Measurements from ENCODE around the gene RCAN3. TPM values are rescaled to one million over a fixed set of nuclear protein-coding genes. Genes with fewer than 3 reads are reported as not detected.

The RCAN3 gene
- total and polyA plus RNA-seq, 2 of the 4 experiments (the other 2 are of a cell fraction) = 4.0 to 5.9 TPM

DNA sequence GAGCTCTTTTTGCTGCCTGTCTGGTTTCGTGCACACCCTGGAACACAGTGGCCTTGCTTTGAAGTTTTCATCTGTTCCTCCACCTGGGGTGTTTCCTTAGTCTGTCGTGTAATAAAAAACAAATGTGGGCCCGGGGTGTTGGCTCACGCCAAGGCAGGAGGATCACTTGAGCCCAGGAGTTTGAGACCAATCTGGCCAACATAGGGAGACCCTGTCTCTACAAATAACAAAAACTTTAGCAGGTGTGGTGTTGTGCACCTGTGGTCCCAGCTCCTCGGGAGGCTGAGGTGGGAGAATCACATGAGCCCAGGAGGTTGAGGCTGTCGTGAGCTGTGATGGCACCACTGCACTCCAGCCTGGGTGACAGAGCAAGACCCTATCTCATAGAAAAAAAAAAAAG lies 57.7 kb downstream of the RCAN3 start:
- Histone ChIP-seq H3K9me3 (ENCODE audit: control insufficient read depth, insufficient read depth, low read length) (no peaks in the 10 kb centered on the region), H2AK9ac (replicated peaks; ENCODE audit: low read depth, low read length, poor library complexity) (no peak overlapping the region), H3K4me2 (ENCODE audit: low read depth, low read length) (no peak overlapping the region), H2BK120ac (ENCODE audit: low read depth, low read length) (no peak overlapping the region), H2AK5ac (ENCODE audit: low read depth, low read length) (no peak overlapping the region), H3K4ac (ENCODE audit: low read depth, low read length) (no peak overlapping the region), H3K27me3 (ENCODE audit: control insufficient read depth, insufficient read depth, low read length) (peaks cover 30% of the 10 kb centered on the region), H3K36me3 (ENCODE audit: control insufficient read depth, insufficient read depth, low read length) (no peaks in the 10 kb centered on the region), H3K9ac (ENCODE audit: low read depth, low read length) (no peak overlapping the region), H3K14ac (replicated peaks; ENCODE audit: low read depth, low read length) (no peak overlapping the region), H4K8ac (ENCODE audit: low read depth in 2 of 2, low read length in 2 of 2) (no peak overlapping the region), H2BK5ac (ENCODE audit: low read depth, low read length, poor library complexity, severe bottlenecking) (no peak overlapping the region), H4K91ac (ENCODE audit: insufficient read depth, low read depth, low read length) (no peak overlapping the region), H4K5ac (ENCODE audit: low read depth, low read length) (no peak overlapping the region), H3K79me1 (ENCODE audit: low read depth in 1 of 2, low read length in 2 of 2) (no peaks in the 10 kb centered on the region), H2BK20ac (ENCODE audit: low read depth, low read length) (no peak overlapping the region), H2BK15ac (ENCODE audit: low read depth, low read length) (no peak overlapping the region), H3K23ac (ENCODE audit: low read depth, low read length) (no peak overlapping the region), H4K20me1 (ENCODE audit: insufficient read depth, low read length) (no peaks in the 10 kb centered on the region), H2AFZ (replicated peaks; ENCODE audit: low read length, poor library complexity) (no peak overlapping the region), H3K56ac (ENCODE audit: extremely low read depth, insufficient read depth, low read length) (no peak overlapping the region), H3K18ac (ENCODE audit: low read depth, low read length) (no peak overlapping the region), H3K27ac (ENCODE audit: insufficient read depth, low read length) (no peak overlapping the region), H3K4me3 (ENCODE audit: insufficient read depth, low read depth, low read length) (no peak overlapping the region), H3K9me1 (ENCODE audit: insufficient read depth, low read length) (peaks cover 9% of the 10 kb centered on the region; the same call in 1 of the 2 replicates), H3K4me1 (ENCODE audit: control insufficient read depth, insufficient read depth, low read length) (no peaks in the 10 kb centered on the region; the same call in 1 of the 2 replicates)
- no peak for DNase-seq
- ATAC-seq (ENCODE audit: low read depth) = no peak
- no TSS peak for BruUV-seq (replicated peaks)
- in situ Hi-C loops (cut with MboI; ENCODE audit: low sequenced_read_pairs) = no loop called here
- TF ChIP-seq CHD1 (IDR thresholded peaks at IDR 0.05; ENCODE audit: low read depth, low read length) (no peak), MAZ (IDR thresholded peaks at IDR 0.05; ENCODE audit: borderline replicate concordance, low read depth, low read length) (no peak), MAFK (IDR thresholded peaks at IDR 0.05; ENCODE audit: low read depth, low read length) (no peak), SMC3 (IDR thresholded peaks at IDR 0.05; ENCODE audit: low read depth, low read length) (no peak), RCOR1 (IDR thresholded peaks at IDR 0.05; ENCODE audit: insufficient replicate concordance, low read length) (no peak), NFE2L2 (IDR thresholded peaks at IDR 0.05; ENCODE audit: low read depth, low read length) (no peak), RAD21 (IDR thresholded peaks at IDR 0.05; ENCODE audit: low read length) (no peak), CEBPB (IDR thresholded peaks at IDR 0.05; ENCODE audit: low read depth, low read length) (no peak), FOS (IDR thresholded peaks at IDR 0.05; ENCODE audit: low read depth, low read length) (no peak), POLR2A (IDR thresholded peaks at IDR 0.05; ENCODE audit: low read depth, low read length) (no peak), RFX5 (IDR thresholded peaks at IDR 0.05; ENCODE audit: low read depth, low read length) (no peak), BHLHE40 (IDR thresholded peaks at IDR 0.05; ENCODE audit: low read depth, low read length) (no peak), MXI1 (IDR thresholded peaks at IDR 0.05; ENCODE audit: borderline replicate concordance, low read depth, low read length) (no peak)
- TF ChIP-seq, protein P1, sequence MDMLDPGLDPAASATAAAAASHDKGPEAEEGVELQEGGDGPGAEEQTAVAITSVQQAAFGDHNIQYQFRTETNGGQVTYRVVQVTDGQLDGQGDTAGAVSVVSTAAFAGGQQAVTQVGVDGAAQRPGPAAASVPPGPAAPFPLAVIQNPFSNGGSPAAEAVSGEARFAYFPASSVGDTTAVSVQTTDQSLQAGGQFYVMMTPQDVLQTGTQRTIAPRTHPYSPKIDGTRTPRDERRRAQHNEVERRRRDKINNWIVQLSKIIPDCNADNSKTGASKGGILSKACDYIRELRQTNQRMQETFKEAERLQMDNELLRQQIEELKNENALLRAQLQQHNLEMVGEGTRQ (IDR thresholded peaks at IDR 0.05; ENCODE audit: low read depth, low read length) = no peak
- TF ChIP-seq, protein P2, sequence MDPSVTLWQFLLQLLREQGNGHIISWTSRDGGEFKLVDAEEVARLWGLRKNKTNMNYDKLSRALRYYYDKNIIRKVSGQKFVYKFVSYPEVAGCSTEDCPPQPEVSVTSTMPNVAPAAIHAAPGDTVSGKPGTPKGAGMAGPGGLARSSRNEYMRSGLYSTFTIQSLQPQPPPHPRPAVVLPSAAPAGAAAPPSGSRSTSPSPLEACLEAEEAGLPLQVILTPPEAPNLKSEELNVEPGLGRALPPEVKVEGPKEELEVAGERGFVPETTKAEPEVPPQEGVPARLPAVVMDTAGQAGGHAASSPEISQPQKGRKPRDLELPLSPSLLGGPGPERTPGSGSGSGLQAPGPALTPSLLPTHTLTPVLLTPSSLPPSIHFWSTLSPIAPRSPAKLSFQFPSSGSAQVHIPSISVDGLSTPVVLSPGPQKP (IDR thresholded peaks at IDR 0.05; ENCODE audit: borderline replicate concordance, low read depth, low read length) = no peak
- TF ChIP-seq, protein P3, sequence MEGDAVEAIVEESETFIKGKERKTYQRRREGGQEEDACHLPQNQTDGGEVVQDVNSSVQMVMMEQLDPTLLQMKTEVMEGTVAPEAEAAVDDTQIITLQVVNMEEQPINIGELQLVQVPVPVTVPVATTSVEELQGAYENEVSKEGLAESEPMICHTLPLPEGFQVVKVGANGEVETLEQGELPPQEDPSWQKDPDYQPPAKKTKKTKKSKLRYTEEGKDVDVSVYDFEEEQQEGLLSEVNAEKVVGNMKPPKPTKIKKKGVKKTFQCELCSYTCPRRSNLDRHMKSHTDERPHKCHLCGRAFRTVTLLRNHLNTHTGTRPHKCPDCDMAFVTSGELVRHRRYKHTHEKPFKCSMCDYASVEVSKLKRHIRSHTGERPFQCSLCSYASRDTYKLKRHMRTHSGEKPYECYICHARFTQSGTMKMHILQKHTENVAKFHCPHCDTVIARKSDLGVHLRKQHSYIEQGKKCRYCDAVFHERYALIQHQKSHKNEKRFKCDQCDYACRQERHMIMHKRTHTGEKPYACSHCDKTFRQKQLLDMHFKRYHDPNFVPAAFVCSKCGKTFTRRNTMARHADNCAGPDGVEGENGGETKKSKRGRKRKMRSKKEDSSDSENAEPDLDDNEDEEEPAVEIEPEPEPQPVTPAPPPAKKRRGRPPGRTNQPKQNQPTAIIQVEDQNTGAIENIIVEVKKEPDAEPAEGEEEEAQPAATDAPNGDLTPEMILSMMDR (conservative IDR thresholded peaks at IDR 0.05; ENCODE audit: low read depth, low read length) = no peak
- dilution Hi-C loops (cut with HindIII; ENCODE audit: low sequenced_read_pairs, unreplicated experiment) = no loop called here
- WGBS, 2 experiments (ENCODE audit: extremely low coverage in 2 of 2, insufficient read length in 1 of 2) = 100% methylated on average over 1 of the region's 6 CpGs; no CpG with 5 or more reads in 1 of the 2 experiments
- ChIA-PET CTCF (interaction anchor here (0.6 to 0.9 kb wide), 3 partner anchors 25 to 31 kb away, joined by 3 read pairs; no protein-coding TSS in a partner anchor), POLR2A (ENCODE audit: unreplicated experiment) (interaction anchor here (0.6 kb wide), 1 partner anchor 630 kb away, joined by 3 read pairs; no protein-coding TSS in a partner anchor)
- intact Hi-C loops (cut with micrococcal nuclease) = no loop called here

Measured in IMR-90 (cell line).